Measurements from ENCODE around the gene AP1B1.

The AP1B1 gene

GRCh38 chr22:29334148-29334547 is 54.2 kb downstream of the AP1B1 start:
- in situ Hi-C loops (cut with MboI; ENCODE audit: low sequenced_read_pairs), result no loop called here

- in situ Hi-C loops (cut with MboI; ENCODE audit: low sequenced_read_pairs), result no loop called here
These were observed 55.4 kb downstream of the AP1B1 start for GRCh38 chr22:29332886-29333496.

- in situ Hi-C loops (cut with MboI; ENCODE audit: low sequenced_read_pairs), result no loop called here
These were observed 56.6 kb downstream of the AP1B1 start for GRCh38 chr22:29331658-29332300.

GRCh38 chr22:29331213-29331612 is 57.2 kb downstream of the AP1B1 start:
- in situ Hi-C loops (cut with MboI; ENCODE audit: low sequenced_read_pairs), result no loop called here

- in situ Hi-C loops (cut with MboI; ENCODE audit: low sequenced_read_pairs), result no loop called here
These were observed 57.6 kb downstream of the AP1B1 start for GRCh38 chr22:29330753-29331152.

GRCh38 chr22:29330291-29330690 is 58.1 kb downstream of the AP1B1 start:
- in situ Hi-C loops (cut with MboI; ENCODE audit: low sequenced_read_pairs), result no loop called here

- in situ Hi-C loops (cut with MboI; ENCODE audit: low sequenced_read_pairs), result no loop called here
These were observed 58.8 kb downstream of the AP1B1 start for GRCh38 chr22:29329581-29329980.

- in situ Hi-C loops (cut with MboI; ENCODE audit: low sequenced_read_pairs), result no loop called here
These were observed 59.5 kb downstream of the AP1B1 start for GRCh38 chr22:29328566-29329500.

GRCh38 chr22:29328055-29328454 is 60.3 kb downstream of the AP1B1 start:
- in situ Hi-C loops (cut with MboI; ENCODE audit: low sequenced_read_pairs), result no loop called here

GRCh38 chr22:29327089-29327764 is 61.1 kb downstream of the AP1B1 start:
- in situ Hi-C loops (cut with MboI; ENCODE audit: low sequenced_read_pairs), result no loop called here

GRCh38 chr22:29326481-29326880 is 61.9 kb downstream of the AP1B1 start:
- in situ Hi-C loops (cut with MboI; ENCODE audit: low sequenced_read_pairs), result no loop called here

- in situ Hi-C loops (cut with MboI; ENCODE audit: low sequenced_read_pairs), result no loop called here
These were observed 62.5 kb downstream of the AP1B1 start for GRCh38 chr22:29325785-29326315.

GRCh38 chr22:29325356-29325755 is 63.0 kb downstream of the AP1B1 start:
- in situ Hi-C loops (cut with MboI; ENCODE audit: low sequenced_read_pairs), result no loop called here

- in situ Hi-C loops (cut with MboI; ENCODE audit: low sequenced_read_pairs), result no loop called here
These were observed 64.7 kb downstream of the AP1B1 start for GRCh38 chr22:29323641-29324040.

GRCh38 chr22:29320546-29320945 is 67.8 kb downstream of the AP1B1 start:
- in situ Hi-C loops (cut with MboI; ENCODE audit: low sequenced_read_pairs), result no loop called here

GRCh38 chr22:29319072-29319471 is 69.3 kb downstream of the AP1B1 start:
- in situ Hi-C loops (cut with MboI; ENCODE audit: low sequenced_read_pairs), result no loop called here

- in situ Hi-C loops (cut with MboI; ENCODE audit: low sequenced_read_pairs), result no loop called here
These were observed 70.4 kb downstream of the AP1B1 start for GRCh38 chr22:29317827-29318454.

GRCh38 chr22:29316141-29316828 is 72.1 kb downstream of the AP1B1 start:
- in situ Hi-C loops (cut with MboI; ENCODE audit: low sequenced_read_pairs), result no loop called here

GRCh38 chr22:29315286-29316140 is 72.9 kb downstream of the AP1B1 start, which contains the start of gene RASL10A:
TSS of gene RASL10A (minus strand) at chr22:29315697. CDS start at chr22:29315246, 451 bp downstream.
- in situ Hi-C loops (cut with MboI; ENCODE audit: low sequenced_read_pairs), result no loop called here

Measured in HL-60/S4 (cell line).